Activated CD8-positive, alpha-beta memory T cell treated with anti-CD3 and anti-CD28 coated beads, Interleukin-2, amount 50 U/mL, for 1 hour (primary cell): ENCODE data around the gene PRSS22.
A peak's percentile ranks its signal among the peaks of the same experiment; 100 is the strongest.
"Not testable (repeated sequence)": the region's sequence is repeated elsewhere in the genome, so short reads cannot be mapped to it uniquely, and the experiment has no call there.

Experiments
- DNase-seq: peaks from one replicate; pipeline ENCODE4 v3.0.0-alpha.2; 2020; ENCODE audit errors: extremely low read depth

Gene PRSS22

DNA sequence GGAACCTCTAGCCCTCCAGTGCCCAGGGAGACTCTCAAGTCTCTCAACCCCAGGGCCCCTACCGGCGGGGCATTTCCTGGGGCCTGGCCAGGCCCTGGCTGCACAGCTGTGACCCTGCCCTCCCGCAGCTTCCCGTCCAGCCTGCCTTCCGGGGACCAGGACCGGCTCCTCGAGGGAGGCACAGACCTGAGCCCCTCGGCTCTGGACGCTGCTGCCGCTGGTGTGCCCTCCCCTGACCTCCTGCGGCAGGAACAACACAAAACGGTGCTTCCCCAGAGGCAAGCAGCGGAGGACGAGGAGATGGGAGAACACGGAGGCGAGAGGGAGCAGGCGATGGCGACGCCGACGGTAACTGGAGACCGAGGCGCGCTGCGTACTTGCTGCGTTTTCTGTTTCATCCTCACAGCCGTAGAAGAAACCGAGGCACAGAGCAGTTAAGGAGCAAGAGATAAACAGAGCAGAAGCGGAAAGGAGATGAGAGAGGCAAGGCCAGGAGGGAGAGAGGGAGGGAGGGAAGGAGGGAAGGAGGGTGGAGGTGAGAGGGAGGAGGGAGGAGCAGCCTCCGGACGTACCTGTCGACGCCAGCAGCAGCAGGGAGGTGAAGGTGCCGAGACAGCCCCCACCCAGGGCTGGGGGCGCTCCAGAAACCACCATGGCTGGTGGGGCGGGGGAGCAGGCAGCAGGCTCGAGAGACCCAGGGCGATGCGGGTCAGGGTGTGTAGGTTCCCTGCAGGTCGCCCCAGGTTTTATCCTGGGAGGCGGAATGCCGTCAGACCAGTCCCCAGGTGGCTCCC is at the start of gene PRSS22:
PRSS22 (minus strand) TSS at position 720 of the 794 bp plus-strand sequence; CDS start at position 654, 66 bp downstream.
- no peak for DNase-seq

DNA sequence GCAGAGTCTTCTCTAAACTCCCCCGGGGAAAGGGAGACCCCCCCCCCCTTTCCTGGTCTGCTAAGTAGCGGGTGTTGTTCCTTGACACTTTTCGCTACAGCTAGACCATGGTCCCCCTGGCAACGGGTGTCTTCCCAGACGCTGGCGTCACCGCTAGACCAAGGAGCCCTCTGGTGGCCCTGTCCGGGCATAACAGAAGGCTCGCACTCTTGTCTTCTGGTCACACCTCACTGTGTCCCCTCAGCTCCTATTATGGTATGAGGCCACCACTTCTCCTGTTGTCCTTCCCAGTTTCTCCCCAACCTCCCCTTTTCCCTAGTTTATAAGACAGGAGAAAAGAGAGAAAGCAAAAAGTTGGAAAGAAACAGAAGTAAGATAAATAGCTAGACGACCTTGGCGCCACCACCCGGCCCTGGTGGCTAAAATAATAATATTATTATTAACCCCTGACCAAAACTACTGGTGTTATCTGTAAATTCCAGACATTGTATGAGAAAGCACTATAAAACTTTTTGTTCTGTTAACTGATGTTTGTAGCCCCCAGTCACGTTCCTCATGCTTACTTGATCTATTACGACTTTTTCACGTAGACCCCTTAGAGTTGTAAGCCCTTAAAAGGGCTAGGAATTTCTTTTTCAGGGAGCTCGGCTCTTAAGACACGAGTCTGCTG is 49.2 kb upstream of the PRSS22 start:
- DNase-seq = not testable (repeated sequence)

DNA sequence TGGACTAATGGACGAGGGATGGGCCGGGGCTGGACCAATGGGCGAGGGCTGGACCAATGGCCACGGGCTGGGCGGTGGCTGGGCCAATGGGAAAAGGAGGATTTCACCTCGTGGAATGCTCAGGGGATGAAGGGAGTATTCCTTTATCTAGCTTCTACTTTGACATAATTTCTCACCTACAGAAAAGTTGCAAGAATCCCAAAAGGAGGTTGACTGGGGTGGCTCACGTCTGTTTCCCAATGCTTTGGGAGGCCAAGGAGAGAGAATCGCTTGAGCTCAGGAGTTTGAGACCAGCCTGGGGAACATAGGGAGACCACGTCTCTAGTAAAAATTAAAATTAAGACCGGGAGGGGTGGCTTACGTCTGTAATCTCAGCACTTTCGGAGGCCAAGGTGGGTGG is 48.0 kb upstream of the PRSS22 start:
- DNase-seq = no peak

- peak; percentile 72 for DNase-seq
These were observed 47.4 kb upstream of the PRSS22 start for GRCh38 chr16:2905241-2905987.

- no peak for DNase-seq
These were observed 46.9 kb upstream of the PRSS22 start for GRCh38 chr16:2904922-2905240.

GRCh38 chr16:2904100-2904921 is 46.3 kb upstream of the PRSS22 start:
- no peak for DNase-seq

DNA sequence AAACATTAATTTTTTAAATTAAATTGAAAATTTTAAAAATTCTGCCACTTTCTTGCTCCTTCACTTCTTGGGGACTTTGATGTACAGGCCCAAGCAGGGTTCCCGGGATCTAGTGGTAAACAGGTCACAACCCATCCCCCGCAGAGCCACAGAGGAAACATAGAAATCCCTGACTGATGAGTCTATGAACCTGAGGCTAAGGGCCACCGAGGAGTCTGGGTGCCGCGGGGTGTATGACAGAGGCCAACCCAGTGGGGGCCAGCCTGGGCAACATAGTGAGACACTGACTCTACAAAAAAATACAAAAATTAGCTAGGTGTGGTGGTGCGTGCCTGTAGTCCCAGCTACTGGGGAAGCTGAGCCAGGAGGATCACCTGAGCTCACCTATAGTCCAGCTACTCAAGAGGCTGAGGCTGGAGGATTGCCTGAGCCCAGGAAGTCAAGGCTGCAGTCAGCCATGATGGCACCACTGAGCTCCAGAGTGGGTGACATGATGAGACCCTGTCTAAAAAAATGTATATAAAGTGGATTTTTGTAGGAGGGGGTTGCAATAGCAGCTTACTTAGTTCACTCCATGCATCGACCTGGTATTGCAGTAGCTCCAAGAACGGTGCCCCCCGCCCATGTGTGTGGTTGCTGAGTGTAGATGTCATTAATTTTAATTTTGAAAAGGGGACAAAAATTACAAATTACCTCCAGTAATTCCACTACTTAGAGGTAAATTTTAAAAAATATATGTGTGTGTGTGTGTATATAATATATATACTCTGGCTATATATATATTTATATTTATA is 44.6 kb upstream of the PRSS22 start:
- DNase-seq = no peak

DNA sequence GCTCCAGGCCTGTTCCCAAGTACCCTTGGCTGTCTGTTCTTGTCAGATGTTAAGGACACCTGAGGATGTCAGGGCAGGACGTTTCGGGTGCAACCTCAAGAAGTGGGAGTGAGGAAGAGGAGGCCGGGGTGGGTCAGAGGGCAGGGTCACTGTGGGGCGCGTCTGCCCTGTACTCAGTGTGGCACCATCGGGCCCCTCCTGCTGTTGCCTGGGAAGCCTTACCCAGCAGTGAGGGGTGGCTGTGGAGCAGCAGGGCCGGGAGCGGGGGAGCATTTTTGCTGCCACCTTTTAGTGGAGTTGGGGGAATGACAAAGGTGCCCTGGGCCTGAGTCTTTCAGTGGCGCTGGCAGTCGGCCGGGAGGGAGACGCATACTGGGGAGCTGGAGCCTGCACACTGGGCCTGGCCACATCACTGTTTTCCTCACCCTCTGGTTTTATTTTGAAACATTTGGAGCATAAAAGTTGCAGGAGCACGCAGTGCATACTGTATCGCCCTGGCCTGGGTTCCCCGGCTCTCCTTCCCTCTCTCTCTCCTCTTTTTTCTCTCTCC is 42.6 kb upstream of the PRSS22 start:
- no peak for DNase-seq

DNA sequence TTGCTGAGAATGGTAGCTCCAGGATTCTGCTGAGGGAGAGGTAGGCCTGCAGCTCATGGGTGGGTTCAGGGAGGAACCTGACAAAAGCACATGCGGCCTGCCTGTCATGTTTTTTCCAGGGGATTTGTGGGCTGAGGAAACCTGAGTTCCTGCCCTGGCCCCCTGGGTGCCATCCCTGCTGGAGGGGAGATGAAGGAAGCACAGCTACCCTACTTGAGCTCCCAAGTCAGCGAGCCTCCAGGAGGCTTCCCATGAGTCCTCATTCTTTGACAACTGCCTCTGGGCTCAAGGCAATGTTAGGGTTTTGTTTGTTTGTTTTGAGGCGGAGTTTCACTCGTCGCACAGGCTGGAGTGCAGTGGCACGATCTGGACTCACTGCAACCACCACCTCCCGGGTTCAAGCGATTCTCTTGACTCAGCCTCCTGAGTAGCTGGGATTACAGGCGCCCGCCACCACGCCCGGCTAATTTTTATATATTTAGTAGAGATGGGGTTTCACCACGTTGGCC is 41.6 kb upstream of the PRSS22 start:
- DNase-seq = no peak

DNA sequence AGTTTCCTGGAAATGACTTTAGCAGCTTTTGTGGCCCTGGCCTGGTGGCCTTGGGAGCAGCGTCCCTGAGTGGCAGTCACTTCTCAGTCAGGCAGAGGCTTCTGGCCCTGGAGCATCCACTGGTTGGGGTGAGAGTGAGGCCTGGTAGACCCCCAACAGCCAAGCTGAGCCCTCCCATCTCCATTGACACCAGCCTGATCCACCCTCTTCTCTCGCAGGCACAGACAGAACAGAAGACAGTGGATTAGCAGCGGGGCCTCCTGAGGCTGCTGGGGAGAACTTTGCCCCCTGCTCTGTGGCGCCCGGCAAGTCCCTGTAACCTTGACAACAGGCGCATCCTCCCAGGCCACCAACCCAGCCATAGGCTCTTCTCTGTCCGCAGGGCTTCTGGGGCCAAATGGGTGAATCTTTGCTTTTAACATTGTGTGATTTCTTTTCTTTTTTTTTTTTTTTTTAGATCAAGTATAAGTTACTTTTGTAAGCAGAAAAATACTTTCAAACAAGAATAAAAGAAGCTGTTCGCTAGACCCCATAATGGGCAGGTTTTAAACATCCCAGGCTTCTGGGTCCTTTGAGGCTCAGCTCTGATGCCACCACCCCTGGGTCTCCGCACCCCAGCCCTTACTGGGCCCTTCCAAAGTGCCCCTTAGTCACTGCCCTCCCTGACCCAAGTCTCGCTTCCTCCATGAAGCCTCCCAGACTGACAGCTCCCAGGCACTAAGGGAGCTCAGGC is 41.0 kb upstream of the PRSS22 start:
- no peak for DNase-seq

DNA sequence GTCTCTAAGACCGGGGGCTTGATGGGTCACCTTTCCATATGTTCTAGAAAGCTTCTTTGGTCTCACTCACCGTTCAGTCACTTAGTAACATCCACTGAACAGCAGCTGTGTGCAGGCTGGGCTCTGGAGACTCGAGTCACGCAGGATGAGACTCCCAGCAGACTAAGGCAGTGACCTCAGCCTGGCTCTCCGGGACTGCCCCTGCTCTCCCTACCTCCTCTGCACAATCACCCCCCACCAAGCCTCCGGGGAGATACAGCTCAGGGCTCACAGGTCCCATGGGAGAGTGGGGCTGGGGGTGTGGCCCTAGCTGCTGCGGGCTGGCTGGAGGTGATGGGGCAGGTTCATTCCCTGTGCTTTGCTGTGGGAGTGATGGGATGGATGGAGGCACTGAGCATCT is 39.1 kb upstream of the PRSS22 start:
- DNase-seq = no peak

- DNase-seq = no peak
These were observed 38.6 kb upstream of the PRSS22 start for GRCh38 chr16:2896480-2897010.

DNA sequence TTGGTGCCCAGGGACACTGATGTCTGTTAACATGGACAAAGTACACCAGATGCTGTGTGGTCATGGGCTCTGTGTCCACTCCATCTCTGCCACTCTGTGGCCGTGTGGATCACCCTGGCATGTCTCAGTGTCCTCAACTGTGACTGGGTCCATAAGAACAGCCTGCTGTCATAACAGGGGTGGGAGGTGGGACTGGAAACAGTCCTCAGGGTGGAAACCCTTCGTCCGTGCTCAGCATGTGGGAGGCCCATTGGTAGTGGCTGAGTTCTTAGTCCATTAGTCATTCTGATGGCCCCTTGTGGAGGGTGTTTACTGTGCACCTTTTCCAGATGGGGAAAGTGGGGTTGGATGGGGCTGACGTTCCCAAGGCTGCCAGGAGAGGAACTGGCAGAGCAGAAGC is 37.8 kb upstream of the PRSS22 start:
- no peak for DNase-seq

DNA sequence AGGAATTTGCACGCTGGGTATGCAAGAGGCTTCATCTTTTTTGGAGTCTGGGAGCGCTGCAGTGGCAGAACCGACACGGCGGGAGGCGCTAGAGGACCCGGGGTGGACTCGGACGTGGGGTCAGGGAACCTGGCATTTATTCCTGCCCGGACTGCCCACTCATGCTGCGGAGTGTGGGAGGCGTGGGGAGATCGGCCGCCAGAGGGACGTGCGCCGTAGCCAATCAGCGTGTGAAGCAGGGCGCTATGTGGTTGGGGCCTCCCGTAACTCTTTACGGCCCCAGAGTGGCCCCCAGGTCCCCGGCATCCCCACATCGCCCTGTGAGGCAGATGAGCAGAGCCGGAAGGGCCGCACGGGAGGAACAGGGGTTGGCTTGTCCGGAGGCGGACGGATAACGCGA is 36.3 kb upstream of the PRSS22 start:
- DNase-seq = no peak

DNA sequence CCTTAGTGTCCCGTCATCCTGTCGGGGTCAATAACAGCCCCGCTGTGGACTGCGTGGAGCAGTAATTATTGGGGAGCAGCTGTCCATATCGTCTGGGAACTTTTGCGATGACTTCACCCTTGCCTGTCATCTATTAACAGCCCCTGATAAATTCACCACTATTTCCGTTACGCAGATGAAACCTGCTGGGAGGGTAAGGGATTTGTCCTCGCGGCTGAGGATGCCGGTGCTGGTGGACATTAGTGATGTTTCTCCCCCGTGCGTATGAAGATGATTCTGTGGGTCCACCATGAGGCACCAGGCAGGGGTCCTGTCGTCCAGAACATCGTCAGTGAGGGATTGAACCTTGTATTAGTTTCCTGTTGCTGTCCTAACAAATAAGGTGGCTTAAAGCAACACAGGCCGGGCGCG is 26.1 kb upstream of the PRSS22 start:
- no peak for DNase-seq

- no peak for DNase-seq
These were observed 25.5 kb upstream of the PRSS22 start for GRCh38 chr16:2883458-2883908.

DNA sequence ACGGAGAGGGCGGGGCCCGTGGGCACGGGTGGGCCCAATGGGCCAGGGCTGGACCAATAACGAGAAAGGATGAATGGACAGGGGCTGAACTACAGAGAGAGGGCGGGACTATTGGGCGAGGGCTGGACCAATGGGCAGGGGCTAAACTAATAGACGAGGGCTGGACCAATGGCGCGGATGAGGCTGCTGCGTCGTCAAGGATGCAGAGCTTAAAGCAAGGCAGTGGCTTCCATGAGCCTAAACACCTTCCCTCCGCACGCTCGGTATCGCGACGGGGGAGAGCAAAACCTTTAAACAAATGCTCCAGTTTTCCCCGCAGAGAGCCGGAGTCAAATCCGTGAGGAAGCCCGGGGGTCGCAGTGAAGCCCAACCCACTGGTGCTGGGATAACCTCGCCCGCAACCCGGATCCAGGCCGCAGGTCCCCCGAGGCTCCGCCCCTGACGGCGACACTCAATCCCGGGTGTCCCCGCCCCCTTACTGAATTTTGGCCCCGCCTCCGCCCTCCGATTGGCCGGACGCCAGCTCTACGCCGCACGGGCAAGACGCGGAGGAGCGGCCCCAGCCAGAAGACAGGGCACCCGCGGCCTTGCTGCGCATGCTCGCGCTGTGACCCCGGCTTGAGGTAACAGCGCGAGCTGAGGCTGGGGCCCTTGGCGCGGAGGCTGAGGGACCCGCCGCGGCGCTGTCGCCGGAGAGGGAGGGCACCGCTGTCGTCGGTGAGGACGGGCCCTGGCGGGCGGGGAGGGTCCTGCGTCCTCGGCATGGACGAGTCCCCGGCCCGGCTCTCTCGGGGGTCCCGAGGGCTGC is 24.9 kb upstream of the PRSS22 start, which contains the start of gene FLYWCH2:
FLYWCH2 (plus strand) TSS at position 566 of the 808 bp plus-strand sequence. CDS start 13,235 bp downstream, outside the sequence.
- DNase-seq = peak; percentile 91
